MM.1S (cell line): ENCODE data around the gene ELF2.

ENCODE experiments used
- EZH2 ChIP-seq: fragments of 300-600 bp; sonication (generic); optimal IDR thresholded peaks from 2 replicates; pipeline ENCODE3; 2017; ENCODE audit warnings: low read depth, mild to moderate bottlenecking, antibody characterized with exemption, low read length, mixed read lengths
- TF ChIP-seq, protein P1 (sequence below): fragments of 300-600 bp; sonication (generic); IDR thresholded peaks from 2 replicates; pipeline ENCODE4 v1.5.1; 2016; ENCODE audit warnings: antibody characterized with exemption, low read length, mixed read lengths

DNA sequence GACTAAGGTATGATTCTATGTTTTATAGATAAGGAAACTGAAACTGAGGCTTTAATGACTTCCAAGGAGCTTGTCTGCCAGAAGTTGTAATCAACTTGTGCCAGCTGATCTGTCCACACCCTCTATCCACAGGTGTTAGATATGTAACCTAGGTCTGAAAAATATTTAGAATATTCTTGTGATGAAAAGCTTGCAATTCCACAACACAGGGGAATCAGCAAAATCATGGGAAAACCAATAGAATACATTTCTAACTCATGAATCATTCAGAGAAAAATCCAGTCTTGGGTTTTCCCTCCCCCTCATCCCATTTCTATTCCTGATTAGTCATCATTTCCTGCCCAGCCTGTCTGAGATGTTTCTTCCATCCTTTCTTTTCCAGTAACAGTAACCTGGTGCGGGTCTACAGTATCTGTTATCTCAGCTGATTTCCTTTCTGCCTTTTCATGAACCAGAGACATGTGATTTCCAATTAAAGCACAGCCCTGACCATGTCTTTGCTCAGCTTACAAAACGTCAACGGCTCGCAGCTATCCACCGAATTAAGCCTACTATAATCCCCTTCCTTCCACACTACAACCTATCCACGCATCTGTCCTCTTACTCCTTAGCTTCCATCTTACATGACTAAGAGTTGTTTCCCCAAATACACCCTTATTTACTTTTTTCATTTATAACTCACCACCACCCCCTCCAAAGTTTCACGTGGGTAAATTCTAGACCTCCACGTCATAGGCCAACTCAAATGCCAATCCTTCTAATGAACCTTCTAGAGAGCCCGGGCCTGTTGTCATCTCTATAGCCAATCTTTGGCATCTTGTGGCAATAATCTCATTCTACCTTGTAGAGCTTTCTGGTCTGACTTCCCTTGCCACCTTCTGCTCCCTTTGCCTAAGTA lies 162.4 kb downstream of the ELF2 start:
- no peak for TF ChIP-seq EZH2
- TF ChIP-seq, protein P1, sequence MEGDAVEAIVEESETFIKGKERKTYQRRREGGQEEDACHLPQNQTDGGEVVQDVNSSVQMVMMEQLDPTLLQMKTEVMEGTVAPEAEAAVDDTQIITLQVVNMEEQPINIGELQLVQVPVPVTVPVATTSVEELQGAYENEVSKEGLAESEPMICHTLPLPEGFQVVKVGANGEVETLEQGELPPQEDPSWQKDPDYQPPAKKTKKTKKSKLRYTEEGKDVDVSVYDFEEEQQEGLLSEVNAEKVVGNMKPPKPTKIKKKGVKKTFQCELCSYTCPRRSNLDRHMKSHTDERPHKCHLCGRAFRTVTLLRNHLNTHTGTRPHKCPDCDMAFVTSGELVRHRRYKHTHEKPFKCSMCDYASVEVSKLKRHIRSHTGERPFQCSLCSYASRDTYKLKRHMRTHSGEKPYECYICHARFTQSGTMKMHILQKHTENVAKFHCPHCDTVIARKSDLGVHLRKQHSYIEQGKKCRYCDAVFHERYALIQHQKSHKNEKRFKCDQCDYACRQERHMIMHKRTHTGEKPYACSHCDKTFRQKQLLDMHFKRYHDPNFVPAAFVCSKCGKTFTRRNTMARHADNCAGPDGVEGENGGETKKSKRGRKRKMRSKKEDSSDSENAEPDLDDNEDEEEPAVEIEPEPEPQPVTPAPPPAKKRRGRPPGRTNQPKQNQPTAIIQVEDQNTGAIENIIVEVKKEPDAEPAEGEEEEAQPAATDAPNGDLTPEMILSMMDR, result no peak
